GM21423 (cell line): ENCODE data around the gene HCST.
A peak's percentile ranks its signal among the peaks of the same experiment; 100 is the strongest.
"Not testable (repeated sequence)": the region's sequence is repeated elsewhere in the genome, so short reads cannot be mapped to it uniquely, and the experiment has no call there.

Source experiments
- ATAC-seq: cut with Tn5 transposase; IDR thresholded peaks from one replicate; pipeline ENCODE4 v1.9.1; 2021; ENCODE audit warnings: mild to moderate bottlenecking, moderate library complexity; ENCODE audit not compliant: unreplicated experiment

Gene HCST

GRCh38 chr19:35903550-35904179 is 1.3 kb downstream of the HCST start:
- ATAC-seq = peak; percentile 45

DNA sequence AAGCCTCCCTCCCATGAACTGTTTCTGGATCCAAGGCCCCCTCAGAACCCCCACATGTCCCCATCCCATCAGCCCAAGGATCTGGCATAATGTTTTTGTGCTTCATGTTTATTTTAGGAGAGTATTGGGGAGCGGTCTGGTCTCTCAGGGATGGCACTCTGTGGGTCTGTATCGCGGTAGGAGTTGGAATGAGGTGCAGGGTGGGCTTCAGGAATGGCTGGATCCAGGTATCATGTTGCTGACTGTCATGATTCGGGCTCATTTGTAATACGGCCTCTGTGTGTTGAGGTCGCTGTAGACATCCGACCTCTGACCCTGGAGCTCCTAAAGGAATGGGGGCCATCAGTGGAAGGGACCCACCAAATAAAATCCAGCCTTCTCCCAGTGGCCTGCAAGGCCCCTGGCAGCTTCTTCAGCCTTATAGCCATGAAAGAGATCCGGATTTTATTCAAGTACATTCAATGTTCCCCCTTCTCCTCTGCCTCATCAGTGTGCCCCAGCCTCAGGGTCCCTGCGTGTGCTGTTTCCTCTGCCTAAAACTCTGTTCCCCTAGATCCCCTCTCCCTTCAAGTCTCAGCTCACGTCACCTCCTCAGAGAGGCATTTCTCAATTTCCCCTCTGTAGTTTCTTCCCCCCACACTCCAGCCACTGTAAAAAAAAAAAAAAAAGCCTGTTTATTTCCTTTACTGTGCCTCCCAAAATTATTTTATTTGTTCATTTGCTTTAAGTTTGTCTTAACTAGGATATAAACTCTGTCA is 2.2 kb downstream of the HCST start:
- ATAC-seq = no peak

GRCh38 chr19:35905178-35905727 is 2.9 kb downstream of the HCST start:
- ATAC-seq = no peak

- ATAC-seq = no peak
Observed at GRCh38 chr19:35907377-35907745, 5.0 kb downstream of the HCST start.

DNA sequence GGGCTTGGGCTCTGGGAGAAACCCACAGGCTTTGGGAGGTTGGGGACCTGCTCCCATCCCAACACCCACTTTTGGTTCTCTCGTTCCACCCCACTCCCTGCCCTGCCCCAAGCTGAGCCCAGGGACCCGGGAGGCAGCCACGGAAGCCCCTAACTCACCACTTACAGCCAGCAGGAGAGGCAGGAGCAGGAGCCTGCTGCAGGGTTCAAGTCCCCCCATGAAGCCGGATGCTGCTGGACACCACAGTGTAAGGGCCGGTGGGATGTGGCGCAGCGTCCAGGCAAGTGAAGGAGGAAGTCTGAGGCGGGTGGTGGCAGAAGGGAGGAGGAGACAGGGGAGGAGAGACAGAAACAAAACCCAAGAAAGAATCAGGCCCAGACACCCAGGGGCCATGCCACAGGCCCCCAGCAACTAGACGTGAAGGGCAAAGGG is 5.7 kb downstream of the HCST start, which contains the start of gene TYROBP:
Gene TYROBP (minus strand): TSS at position 286 of the 432 bp plus-strand sequence. CDS start 67 bp downstream, at position 219.
- no peak for ATAC-seq

- peak; percentile 46 for ATAC-seq
Observed at GRCh38 chr19:35908973-35909683, 6.8 kb downstream of the HCST start.

GRCh38 chr19:35909684-35910035 is 7.3 kb downstream of the HCST start:
- no peak for ATAC-seq

GRCh38 chr19:35910355-35910754 is 8.0 kb downstream of the HCST start:
- not testable (repeated sequence) for ATAC-seq

DNA sequence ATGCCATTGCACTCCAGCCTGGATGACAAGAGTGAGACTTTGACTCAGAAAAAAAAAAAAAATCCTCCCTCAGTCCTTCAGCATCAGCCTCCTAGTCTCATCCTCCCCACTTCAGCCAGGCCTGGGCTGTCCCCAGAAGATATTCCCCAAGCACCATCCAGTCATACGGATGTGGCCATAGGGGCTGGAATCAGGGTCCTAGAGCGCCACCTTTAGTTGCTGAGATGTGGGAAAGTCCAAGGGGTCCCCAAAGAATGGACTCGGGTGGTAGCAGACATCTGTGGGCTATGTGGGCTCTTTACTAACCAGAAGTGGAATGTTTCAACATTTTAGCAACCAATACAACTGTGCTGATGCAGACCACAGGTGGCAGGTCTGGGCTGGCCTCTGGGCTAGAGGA is 8.8 kb downstream of the HCST start:
- no peak for ATAC-seq

GRCh38 chr19:35911790-35912189 is 9.5 kb downstream of the HCST start:
- ATAC-seq = no peak

- ATAC-seq = no peak
Observed at GRCh38 chr19:35913589-35913988, 11.3 kb downstream of the HCST start.

GRCh38 chr19:35915443-35915842 is 13.1 kb downstream of the HCST start:
- no peak for ATAC-seq

DNA sequence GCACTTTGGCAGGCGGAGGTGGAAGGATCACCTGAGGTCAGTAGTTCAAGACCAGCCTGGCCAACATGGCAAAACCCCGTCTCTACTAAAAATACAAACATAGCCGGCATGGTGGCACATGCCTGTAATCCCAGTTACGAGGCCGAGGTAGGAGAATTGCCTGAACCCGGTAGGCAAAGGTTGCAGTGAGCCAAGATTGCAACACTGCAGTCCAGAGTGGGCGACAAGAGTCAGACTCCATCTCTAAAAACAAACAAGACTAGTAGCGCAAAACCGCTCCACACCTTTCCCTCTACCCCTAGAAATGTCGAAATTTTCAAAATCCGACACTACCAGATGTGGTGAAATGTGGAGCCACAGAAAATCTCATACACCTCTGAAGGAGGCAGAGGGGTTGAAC is 17.0 kb downstream of the HCST start:
- ATAC-seq = no peak

GRCh38 chr19:35921012-35921411 is 18.7 kb downstream of the HCST start:
- ATAC-seq = no peak

- no peak for ATAC-seq
Observed at GRCh38 chr19:35925501-35925900, 23.2 kb downstream of the HCST start.

- no peak for ATAC-seq
Observed at GRCh38 chr19:35928507-35928906, 26.2 kb downstream of the HCST start.

DNA sequence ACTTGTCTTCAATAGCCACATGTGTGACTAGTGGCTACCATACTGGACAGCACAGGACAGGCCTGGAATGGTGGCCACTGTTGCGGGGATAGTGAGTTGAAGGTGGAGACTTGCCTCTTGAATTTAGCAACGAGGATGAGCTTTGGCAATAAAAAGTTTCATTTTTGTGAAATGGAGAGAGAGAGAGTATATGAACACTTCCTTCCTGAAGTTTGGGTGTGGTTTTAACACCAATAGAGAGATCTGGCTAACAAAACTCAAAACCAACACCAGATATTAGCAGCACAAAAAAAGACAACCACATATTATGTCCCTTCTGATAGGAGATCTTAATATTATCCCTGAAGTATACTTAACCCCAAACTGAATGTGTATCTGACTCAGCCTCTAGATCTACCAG is 27.5 kb downstream of the HCST start:
- no peak for ATAC-seq

GRCh38 chr19:35931161-35931873 is 29.0 kb downstream of the HCST start:
- ATAC-seq = peak; percentile 92

DNA sequence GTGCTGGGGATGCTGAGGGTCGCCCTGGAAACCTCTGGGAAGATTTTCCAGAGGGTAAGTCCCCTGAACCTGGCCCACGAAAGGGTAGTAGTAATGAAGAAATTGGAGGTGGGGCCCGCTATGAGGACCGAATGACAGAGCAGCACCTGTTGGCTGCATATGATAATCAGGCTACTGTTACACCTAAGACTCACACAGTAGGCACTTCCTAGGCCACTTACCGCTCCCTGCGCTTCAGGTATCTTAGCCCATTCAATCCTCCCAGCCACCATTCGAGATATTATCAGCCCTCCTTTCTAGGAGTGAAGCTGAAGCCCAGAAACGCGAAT is 29.5 kb downstream of the HCST start:
- no peak for ATAC-seq

- ATAC-seq = no peak
Observed at GRCh38 chr19:35932291-35932936, 30.1 kb downstream of the HCST start.
